ENCODE data around the gene MS4A6E.
"Not testable (repeated sequence)": the region's sequence is repeated elsewhere in the genome, so short reads cannot be mapped to it uniquely, and the experiment has no call there.

MS4A6E gene, protein sequence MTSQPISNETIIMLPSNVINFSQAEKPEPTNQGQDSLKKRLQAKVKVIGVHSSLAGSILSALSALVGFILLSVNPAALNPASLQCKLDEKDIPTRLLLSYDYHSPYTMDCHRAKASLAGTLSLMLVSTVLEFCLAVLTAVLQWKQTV

DNA sequence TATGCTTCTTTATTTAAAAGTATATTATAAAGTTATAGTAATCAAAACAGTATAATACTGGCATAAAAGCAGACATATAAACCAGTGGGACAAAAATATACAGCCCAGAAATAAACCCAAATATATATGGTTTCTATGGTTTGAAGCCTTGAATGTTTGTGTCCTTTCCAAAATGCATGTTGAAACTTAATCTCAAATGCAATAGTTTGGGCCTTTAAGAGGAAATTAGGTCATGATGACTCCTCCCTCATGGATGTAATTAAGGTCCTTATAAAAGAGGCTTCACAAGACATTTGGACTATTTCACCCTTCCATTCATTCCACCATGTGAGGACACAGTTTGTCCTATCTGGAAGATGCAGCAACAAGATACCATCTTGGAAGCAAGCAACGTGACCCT, at the start of gene MS4A6E:
Gene MS4A6E (plus strand): TSS at position 301 of the 400 bp plus-strand sequence. CDS start 7,641 bp downstream, outside the sequence.
- DNase-seq: no peak

- DNase-seq: no peak
Observed at GRCh38 chr11:60280412-60280811, 46.6 kb upstream of the MS4A6E start, which contains the start of gene MS4A4A. Gene MS4A4A, plus strand, starts transcription at chr11:60280666. Its CDS starts 10 bp downstream, at chr11:60280676.

DNA sequence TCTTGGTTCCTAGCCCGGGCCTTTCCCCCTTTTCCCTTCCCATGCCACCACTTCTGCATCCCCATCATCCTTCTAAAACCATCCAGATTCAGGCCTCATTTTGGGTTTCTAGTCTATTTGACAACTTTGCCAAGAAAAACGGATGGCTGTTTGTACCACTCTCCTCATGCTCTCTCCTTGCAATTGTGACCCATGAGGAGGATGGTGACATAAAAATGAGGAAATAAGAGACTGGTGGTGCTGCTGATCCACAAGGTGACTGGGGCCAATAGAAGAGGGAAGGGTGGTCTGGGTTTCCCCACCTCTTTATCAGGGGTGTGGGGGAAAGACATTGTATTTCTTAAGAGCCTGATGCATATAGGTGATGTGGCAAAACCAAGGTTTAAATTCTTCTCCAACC, 45.6 kb upstream of the MS4A6E start:
- no peak for DNase-seq

DNA sequence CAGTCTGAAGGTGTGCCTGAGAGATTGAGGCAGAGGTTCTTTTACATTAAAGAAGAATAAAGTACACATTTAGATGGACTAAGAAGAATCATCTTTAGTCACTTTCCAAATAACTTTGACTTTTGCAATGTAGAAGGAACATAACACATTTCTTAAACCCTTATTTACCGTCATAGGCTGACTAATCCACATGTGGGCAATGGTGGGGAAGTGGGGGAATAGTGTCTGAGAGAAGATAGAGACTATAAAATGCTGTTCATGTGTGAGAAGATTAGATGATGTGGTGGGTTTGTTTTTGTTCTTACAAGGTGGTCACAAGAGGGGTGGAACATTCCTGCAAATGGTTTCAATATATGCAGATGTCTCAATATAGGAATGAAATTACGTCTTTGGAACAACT, 44.8 kb upstream of the MS4A6E start:
- no peak for DNase-seq

DNA sequence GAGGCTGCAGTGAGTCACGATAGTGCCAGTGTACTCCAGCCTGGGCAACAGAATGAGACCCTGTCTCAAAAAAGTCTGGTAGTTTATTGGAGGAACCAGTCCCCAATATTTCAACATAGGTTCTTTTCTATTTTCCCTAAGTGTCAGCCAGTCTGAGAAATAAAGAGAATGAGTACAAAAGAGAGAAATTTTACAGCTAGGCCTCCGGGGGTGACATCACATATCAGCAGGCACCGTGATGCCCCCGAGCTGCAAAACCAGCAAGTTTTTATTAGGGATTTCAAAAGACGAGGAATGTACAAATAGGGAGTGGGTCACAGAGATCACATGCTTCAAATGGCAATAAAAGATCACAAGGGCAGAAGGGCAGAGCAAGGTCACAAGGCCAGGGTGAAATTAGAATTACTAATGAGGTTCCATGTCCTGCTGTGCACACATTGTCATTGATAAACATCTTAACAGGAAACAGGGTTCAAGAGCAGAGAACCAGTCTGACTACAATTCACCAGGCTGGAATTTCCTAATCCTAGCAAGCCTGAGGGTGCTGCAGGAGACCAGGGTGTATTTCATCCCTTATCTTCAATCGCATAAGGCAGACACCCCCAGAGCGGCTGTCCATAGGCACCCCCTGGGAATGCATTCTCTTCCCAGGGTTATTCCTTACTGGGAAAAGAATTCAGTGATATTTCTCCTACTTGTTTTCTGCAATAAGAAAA, 41.5 kb upstream of the MS4A6E start:
- not testable (repeated sequence) for DNase-seq

GRCh38 chr11:60288531-60288930, 38.5 kb upstream of the MS4A6E start:
- DNase-seq: no peak

DNA sequence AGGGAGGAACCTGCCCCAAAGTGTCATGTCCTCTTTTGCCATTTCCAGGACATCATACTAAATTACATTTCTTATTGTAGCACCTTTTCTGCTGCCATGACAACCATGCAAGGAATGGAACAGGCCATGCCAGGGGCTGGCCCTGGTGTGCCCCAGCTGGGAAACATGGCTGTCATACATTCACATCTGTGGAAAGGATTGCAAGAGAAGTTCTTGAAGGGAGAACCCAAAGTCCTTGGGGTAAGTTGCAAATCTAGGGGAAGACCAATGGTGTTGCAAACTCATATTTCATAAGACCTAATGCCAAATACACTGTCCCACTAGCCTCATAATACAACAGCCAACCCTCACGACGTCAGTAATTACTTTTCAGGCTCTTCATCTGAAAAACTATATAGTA, 34.9 kb upstream of the MS4A6E start:
- DNase-seq: no peak

GRCh38 chr11:60301178-60301577, 25.9 kb upstream of the MS4A6E start:
- DNase-seq: no peak

DNA sequence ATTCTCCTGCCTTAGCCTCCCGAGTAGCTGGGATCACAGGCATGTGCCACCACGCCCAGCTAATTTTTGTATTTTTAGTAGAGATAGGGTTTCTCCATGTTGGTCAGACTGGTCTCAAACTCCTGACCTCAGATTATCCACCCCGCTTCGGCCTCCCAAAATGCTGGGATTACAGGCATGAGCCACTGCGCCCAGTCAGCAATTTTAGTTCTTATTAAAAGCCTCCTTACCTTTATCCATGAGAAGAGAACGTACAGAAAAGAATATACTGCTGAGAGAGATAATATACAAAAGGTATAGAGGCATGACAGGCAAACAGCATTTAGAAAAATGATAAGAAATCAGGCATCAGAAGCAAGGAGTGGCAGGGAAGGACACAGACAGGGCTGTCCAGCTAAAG, 25.2 kb upstream of the MS4A6E start:
- DNase-seq: not testable (repeated sequence)

DNA sequence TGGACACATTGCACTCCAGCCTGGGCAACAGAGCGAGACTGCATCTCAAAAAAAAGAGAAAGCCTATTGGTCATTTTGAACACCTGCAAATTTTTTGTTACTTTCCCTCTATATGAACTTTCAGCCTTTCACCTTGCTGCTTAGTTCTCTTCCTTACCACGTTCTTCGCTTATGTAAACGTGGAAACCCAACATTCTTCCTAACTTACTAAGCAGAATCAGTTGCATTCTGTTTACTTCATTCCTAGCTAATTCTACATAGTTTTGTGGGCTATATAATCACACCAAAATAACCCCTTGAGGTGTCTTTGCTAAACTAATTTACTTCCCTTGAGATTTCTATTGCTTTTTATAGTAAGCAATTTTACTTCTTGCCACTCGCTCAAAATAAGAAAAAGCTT, 23.4 kb upstream of the MS4A6E start:
- no peak for DNase-seq

GRCh38 chr11:60305906-60306619, 21.0 kb upstream of the MS4A6E start:
- DNase-seq: no peak

DNA sequence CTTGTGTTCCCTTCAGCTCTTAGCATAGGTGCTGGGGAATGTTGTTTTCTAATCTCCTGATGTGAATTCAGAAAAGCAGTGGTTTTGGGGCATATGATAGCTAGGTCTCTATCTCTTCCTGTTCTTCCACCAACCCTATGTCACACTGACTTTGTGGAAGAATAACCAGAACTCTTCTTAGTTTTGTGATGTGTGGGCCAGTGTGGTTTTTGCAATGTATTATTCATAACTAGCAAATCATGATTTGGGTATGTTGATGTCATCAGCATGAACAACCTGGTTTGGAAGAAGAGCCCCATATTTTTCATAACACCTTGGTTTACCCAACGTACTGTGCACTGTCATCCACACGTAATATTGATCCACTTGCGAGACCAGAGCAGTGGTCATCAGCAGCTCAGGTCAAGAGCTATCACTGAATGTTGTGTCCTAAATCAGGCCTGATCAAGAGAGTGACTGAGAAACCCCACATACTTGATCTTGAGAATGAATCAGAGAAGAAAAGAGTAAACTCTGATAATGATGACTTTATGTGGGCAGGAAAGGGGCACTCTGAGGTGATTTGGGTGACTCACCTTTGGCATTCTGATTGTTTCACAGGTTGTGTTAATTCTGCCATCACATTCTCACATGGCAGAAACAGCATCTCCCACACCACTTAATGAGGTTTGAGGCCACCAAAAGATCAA, 19.4 kb upstream of the MS4A6E start:
- peak; percentile 75 for DNase-seq

- DNase-seq: no peak
Observed at GRCh38 chr11:60310407-60310998, 16.6 kb upstream of the MS4A6E start.

DNA sequence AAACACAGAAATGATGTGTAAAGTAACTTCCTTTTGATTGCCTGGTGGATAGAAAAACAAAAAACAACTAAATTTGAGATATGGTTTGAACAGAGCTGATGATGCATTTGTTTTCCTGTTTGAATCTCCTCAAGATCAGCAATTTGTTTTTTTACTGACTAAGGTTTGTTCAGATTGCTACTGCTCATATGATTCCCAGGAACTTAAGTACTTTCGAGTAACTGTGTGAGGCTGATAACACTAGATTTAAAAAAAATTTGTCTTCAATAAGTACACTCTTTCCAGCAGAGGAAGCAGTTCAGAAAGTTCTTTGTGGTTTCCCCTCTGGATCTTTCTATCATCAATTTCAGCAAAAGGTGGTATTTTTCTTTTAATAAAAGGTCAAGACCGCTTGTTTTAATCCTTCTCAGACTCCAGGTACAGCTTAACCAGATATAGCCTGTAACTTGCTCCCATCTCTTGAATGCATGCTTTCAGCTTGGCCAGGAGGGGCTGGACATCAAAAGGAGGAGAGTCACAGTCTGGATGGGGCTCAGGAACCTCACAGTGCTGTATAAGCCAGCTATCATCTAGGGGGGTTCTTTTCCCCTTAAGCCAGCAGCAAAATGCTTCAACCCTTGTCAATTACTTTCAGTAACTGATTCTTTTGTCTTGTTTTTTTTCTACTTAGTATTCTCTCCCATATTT, 12.3 kb upstream of the MS4A6E start:
- DNase-seq: no peak

GRCh38 chr11:60315871-60316270, 11.2 kb upstream of the MS4A6E start:
- no peak for DNase-seq

DNA sequence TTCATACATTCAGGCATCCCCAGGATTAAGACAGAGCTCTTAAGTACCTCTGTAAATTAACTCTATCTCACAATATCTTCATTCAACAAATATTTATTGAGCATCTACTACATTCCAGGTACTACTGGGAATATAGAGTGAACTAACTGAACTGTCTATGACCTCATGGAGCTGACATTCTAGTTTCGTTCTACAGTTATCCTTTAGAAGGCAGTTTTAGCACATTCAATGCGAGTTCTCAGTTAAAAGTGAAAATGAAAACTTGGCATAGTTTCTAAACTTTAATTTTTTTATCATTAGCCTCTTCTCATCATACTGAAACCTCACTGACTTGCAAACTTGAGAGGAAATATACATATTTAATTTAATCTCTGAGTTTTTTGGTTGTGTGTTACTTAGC, 10.7 kb upstream of the MS4A6E start:
- no peak for DNase-seq

DNA sequence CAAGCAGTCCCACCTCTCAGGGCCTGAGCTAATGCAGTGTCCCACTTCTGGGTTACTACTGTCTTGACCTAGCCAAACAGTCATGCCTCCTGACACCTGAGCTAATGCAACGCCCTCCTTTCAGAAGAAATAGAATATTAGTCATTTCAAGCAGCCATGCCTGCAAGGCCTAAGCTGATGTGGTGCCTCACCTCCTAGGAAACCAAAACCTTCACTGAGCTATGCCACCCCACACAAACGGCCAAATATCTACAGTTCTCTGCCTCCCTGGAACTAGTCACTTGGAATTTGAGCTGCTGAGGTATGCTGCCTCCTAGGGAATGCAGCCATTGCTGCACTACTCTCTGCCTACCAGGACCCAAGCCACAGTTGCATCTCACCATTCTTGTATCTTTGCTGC, 8.3 kb upstream of the MS4A6E start:
- DNase-seq: peak; percentile 9

- DNase-seq: no peak
Observed at GRCh38 chr11:60321051-60321450, 6.0 kb upstream of the MS4A6E start.

- no peak for DNase-seq
Observed at GRCh38 chr11:60328460-60328859, 1.4 kb downstream of the MS4A6E start.

GRCh38 chr11:60332846-60333245, 5.8 kb downstream of the MS4A6E start:
- DNase-seq: no peak

- DNase-seq: peak; percentile 77
Observed at GRCh38 chr11:60334005-60334620, 7.1 kb downstream of the MS4A6E start.
